Transverse colon (tissue), 4 donors: Measurements from ENCODE around the gene MYH11. TPM values are rescaled to one million over a fixed set of nuclear protein-coding genes. Genes with fewer than 3 reads are reported as not detected.
A peak's percentile ranks its signal among the peaks of the same experiment; 100 is the strongest.

Source experiments
- DNase-seq: peaks from one replicate; pipeline ENCODE4 v3.0.0-alpha.2; 2019
- H3K27ac ChIP-seq, 4 donors: fragments of 200-600 bp; sonication (generic); 2 replicates each; pipeline ENCODE4 v1.5.1; 2016 to 2018; ENCODE audit warnings: inconsistent platforms in 4 of 4
- H3K27me3 ChIP-seq: fragments of 200-600 bp; sonication (generic); 2 replicates; pipeline ENCODE4 v1.5.1; 2017; ENCODE audit warnings: inconsistent platforms
- H3K36me3 ChIP-seq, 4 donors: fragments of 200-600 bp; sonication (generic); 2 replicates each; pipeline ENCODE4 v1.5.1; 2017 to 2019; ENCODE audit warnings: inconsistent platforms in 4 of 4
- H3K4me1 ChIP-seq, 4 donors: fragments of 200-600 bp; sonication (generic); 2 replicates each; pipeline ENCODE4 v1.5.1; 2017 to 2020; ENCODE audit warnings: inconsistent platforms in 4 of 4
- H3K4me3 ChIP-seq, 4 donors: fragments of 200-600 bp; sonication (generic); 1 replicate in 1 of 4; 2 replicates in 3 of 4; pipeline versions ENCODE4 v1.5.1 to v1.6.1; 2017 to 2019; ENCODE audit warnings: inconsistent platforms in 4 of 4
- H3K9me3 ChIP-seq, 2 donors: fragments of 200-600 bp; sonication (generic); 2 replicates each; pipeline ENCODE4 v1.5.1; 2017 to 2019; ENCODE audit warnings: inconsistent platforms in 2 of 2
- EP300 ChIP-seq: sonication (generic); formaldehyde crosslinking; IDR thresholded peaks from one replicate; pipeline ENCODE4 v1.6.1; 2017; ENCODE audit warnings: antibody characterized with exemption, low read depth
- POLR2A ChIP-seq: fragments of 450-650 bp; IDR thresholded peaks from one replicate; pipeline ENCODE4 v1.6.1; 2016; ENCODE audit warnings: antibody characterized with exemption, mild to moderate bottlenecking, moderate library complexity
- POLR2AphosphoS5 ChIP-seq, 3 donors: sonication (generic); formaldehyde crosslinking; IDR thresholded peaks; one replicate each; pipeline ENCODE4 v1.6.1; 2016; ENCODE audit warnings: antibody characterized with exemption in 3 of 3
- WGBS, 2 donors: methylation state at CpG; one replicate each; pipeline ENCODE4 v1.1.5; 2018; ENCODE audit warnings: low coverage in 1 of 2; 5-methylcytosine and 5-hydroxymethylcytosine counted together
- in situ Hi-C, 4 donors: fragments of 200-750 bp; cut with MboI; loops; one replicate each; pipeline versions ENCODE4 v1.15.0 to v1.15.1; 2017; ENCODE audit warnings: low sequenced_read_pairs in 3 of 4, low pct_ligation_motif_present in 1 of 4, low pct_unique_long_range_greater_than_20kb in 1 of 4
- intact Hi-C: fragments of 100-400 bp; cut with DNase I; formaldehyde crosslinking; loops from one replicate; pipeline ENCODE4 v1.15.1; 2023; ENCODE audit warnings: low total_unique reads
- total RNA-seq, 4 donors: library from RNA; depleted of rRNA; stranded (reverse); fragments of >200 nt; gene quantifications; one replicate each; pipeline ENCODE4 v1.1.0, GENCODE V29; 2016
- TF ChIP-seq, protein P1 (sequence below), 5 experiments: fragments of 200-600 bp in 3 of 5; fragments of 450-650 bp in 2 of 5; sonication (generic) in 3 of 5; IDR thresholded peaks; 1 replicate in 2 of 5; 2 replicates in 3 of 5; pipeline ENCODE4 v1.5.1; 2016 to 2017; ENCODE audit warnings: antibody characterized with exemption in 5 of 5, inconsistent platforms in 3 of 5, mild to moderate bottlenecking in 2 of 5, moderate library complexity in 1 of 5

The MYH11 gene
- total RNA-seq, 4 donors from 2014 or later, result 619 to 1,914 (median 1,058) TPM

- peak overlapping the region in 3 of 4 donors; percentile 46 to 77 (median 51) for H3K27ac ChIP-seq
- H3K4me3 ChIP-seq, result no peak overlapping the region
- no peaks in the 10 kb centered on the region for H3K4me1 ChIP-seq
- H3K9me3 ChIP-seq, result no peaks in the 10 kb centered on the region
- peak in 1 of 3 donors; percentile 37 for TF ChIP-seq POLR2AphosphoS5 (IDR thresholded peaks at IDR 0.05)
- no peak for TF ChIP-seq EP300
- H3K27me3 ChIP-seq, result no peaks in the 10 kb centered on the region
- in situ Hi-C loops, result no loop called here
- no peaks in the 10 kb centered on the region for H3K36me3 ChIP-seq
- 82 to 100% methylated on average over 1 to 8 of the region's 8 CpGs for WGBS, 2 donors
- DNase-seq, result no peak
- intact Hi-C loops, result loop anchor here (10.0 kb wide), 1 partner anchor 345 kb away; no protein-coding TSS in a partner anchor
These were observed 77.0 kb downstream of the MYH11 start for GRCh38 chr16:15779664-15780351.

- Histone ChIP-seq H3K9me3 (no peaks in the 10 kb centered on the region), H3K4me3 (no peak overlapping the region), H3K27ac (peak overlapping the region in 3 of 4 donors; percentile 46 to 77 (median 51)), H3K4me1 (no peaks in the 10 kb centered on the region), H3K36me3 (no peaks in the 10 kb centered on the region), H3K27me3 (no peaks in the 10 kb centered on the region)
- no peak for DNase-seq
- TF ChIP-seq POLR2A (no peak), POLR2AphosphoS5 (IDR thresholded peaks at IDR 0.05) (no peak), EP300 (no peak)
- TF ChIP-seq, protein P1, sequence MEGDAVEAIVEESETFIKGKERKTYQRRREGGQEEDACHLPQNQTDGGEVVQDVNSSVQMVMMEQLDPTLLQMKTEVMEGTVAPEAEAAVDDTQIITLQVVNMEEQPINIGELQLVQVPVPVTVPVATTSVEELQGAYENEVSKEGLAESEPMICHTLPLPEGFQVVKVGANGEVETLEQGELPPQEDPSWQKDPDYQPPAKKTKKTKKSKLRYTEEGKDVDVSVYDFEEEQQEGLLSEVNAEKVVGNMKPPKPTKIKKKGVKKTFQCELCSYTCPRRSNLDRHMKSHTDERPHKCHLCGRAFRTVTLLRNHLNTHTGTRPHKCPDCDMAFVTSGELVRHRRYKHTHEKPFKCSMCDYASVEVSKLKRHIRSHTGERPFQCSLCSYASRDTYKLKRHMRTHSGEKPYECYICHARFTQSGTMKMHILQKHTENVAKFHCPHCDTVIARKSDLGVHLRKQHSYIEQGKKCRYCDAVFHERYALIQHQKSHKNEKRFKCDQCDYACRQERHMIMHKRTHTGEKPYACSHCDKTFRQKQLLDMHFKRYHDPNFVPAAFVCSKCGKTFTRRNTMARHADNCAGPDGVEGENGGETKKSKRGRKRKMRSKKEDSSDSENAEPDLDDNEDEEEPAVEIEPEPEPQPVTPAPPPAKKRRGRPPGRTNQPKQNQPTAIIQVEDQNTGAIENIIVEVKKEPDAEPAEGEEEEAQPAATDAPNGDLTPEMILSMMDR (IDR thresholded peaks at IDR 0.05), result no peak
- intact Hi-C loops, result loop anchor here (10.0 kb wide), 1 partner anchor 346 kb away; no protein-coding TSS in a partner anchor
- 80 to 86% methylated on average over 3 to 6 of the region's 6 CpGs for WGBS, 2 donors
- in situ Hi-C loops, result no loop called here
These were observed 77.7 kb downstream of the MYH11 start for GRCh38 chr16:15778999-15779614.

- Histone ChIP-seq H3K36me3 (no peaks in the 10 kb centered on the region), H3K27me3 (no peaks in the 10 kb centered on the region), H3K4me3 (no peak overlapping the region), H3K4me1 (no peaks in the 10 kb centered on the region), H3K9me3 (no peaks in the 10 kb centered on the region), H3K27ac (peak overlapping the region in 3 of 4 donors; percentile 46 to 77 (median 51))
- intact Hi-C loops (loop anchor here (10.0 kb wide), 1 partner anchor 347 kb away; no protein-coding TSS in a partner anchor), in situ Hi-C loops (no loop called here)
- WGBS, 2 donors, result 79% methylated on average over 8 of the region's 8 CpGs; no CpG with 5 or more reads in 1 of the 2 donors
- no peak for DNase-seq
- TF ChIP-seq POLR2AphosphoS5 (IDR thresholded peaks at IDR 0.05), result peak in 2 of 3 donors; percentile 19 to 42
- TF ChIP-seq, protein P1 (IDR thresholded peaks at IDR 0.05), result no peak
These were observed 78.6 kb downstream of the MYH11 start for GRCh38 chr16:15778204-15778743.

- WGBS, 2 donors, result 54 to 77% methylated on average over 3 to 11 of the region's 11 CpGs
- intact Hi-C loops (loop anchor here (10.0 kb wide), 1 partner anchor 347 kb away; no protein-coding TSS in a partner anchor), in situ Hi-C loops (no loop called here)
- Histone ChIP-seq H3K4me1 (no peaks in the 10 kb centered on the region), H3K4me3 (no peak overlapping the region), H3K27ac (peak overlapping the region in 3 of 4 donors; percentile 46 to 77 (median 51)), H3K36me3 (no peaks in the 10 kb centered on the region), H3K9me3 (no peaks in the 10 kb centered on the region), H3K27me3 (no peaks in the 10 kb centered on the region)
- no peak for DNase-seq
- TF ChIP-seq EP300 (no peak), POLR2AphosphoS5 (IDR thresholded peaks at IDR 0.05) (no peak), POLR2A (no peak)
- TF ChIP-seq, protein P1 (IDR thresholded peaks at IDR 0.05), result no peak
These were observed 79.2 kb downstream of the MYH11 start for GRCh38 chr16:15777533-15778203.
